Tibial artery (tissue), 4 donors: Measurements from ENCODE around the gene OR2H2.

Source experiments
- DNase-seq, 2 donors: peaks; one replicate each; pipeline ENCODE4 v3.0.0-alpha.2; 2019
- H3K27ac ChIP-seq, 2 donors: fragments of 200-600 bp; sonication (generic) in 1 of 2; 1 replicate in 1 of 2; 2 replicates in 1 of 2; pipeline ENCODE4 v1.5.1; 2018 to 2019; ENCODE audit warnings: mild to moderate bottlenecking in 1 of 2
- H3K27me3 ChIP-seq, 2 donors: fragments of 200-600 bp; sonication (generic) in 1 of 2; one replicate each; pipeline versions ENCODE4 v1.5.1 to v1.6.0; 2016 to 2019
- H3K36me3 ChIP-seq, 3 donors: fragments of 200-600 bp; sonication (generic) in 2 of 3; one replicate each; pipeline ENCODE4 v1.5.1; 2016 to 2019; ENCODE audit warnings: mild to moderate bottlenecking in 2 of 3
- H3K4me1 ChIP-seq, 4 donors: fragments of 200-600 bp; sonication (generic) in 2 of 4; 1 replicate in 3 of 4; 2 replicates in 1 of 4; pipeline ENCODE4 v1.5.1; 2016 to 2019
- H3K4me3 ChIP-seq, 2 donors: fragments of 200-600 bp; sonication (generic) in 1 of 2; 1 replicate in 1 of 2; 2 replicates in 1 of 2; pipeline ENCODE4 v1.5.1; 2018 to 2019; ENCODE audit warnings: mild to moderate bottlenecking in 2 of 2
- H3K9me3 ChIP-seq, 3 donors: fragments of 200-600 bp; sonication (generic) in 1 of 3; one replicate each; pipeline ENCODE4 v1.5.1; 2016 to 2019
- intact Hi-C: fragments of 100-400 bp; cut with DNase I; formaldehyde crosslinking; loops from one replicate; pipeline ENCODE4 v1.15.0; 2023; ENCODE audit warnings: low total_unique reads
- TF ChIP-seq, protein P1 (sequence below), 2 experiments: fragments of 200-600 bp in 1 of 2; fragments of 450-650 bp in 1 of 2; IDR thresholded peaks; one replicate each; pipeline ENCODE4 v1.5.1; 2017 to 2019; ENCODE audit warnings: antibody characterized with exemption in 2 of 2, mild to moderate bottlenecking in 1 of 2, moderate library complexity in 1 of 2

The OR2H2 gene

GRCh38 chr6:29617782-29618554, 33.0 kb downstream of the OR2H2 start:
- TF ChIP-seq, protein P1, sequence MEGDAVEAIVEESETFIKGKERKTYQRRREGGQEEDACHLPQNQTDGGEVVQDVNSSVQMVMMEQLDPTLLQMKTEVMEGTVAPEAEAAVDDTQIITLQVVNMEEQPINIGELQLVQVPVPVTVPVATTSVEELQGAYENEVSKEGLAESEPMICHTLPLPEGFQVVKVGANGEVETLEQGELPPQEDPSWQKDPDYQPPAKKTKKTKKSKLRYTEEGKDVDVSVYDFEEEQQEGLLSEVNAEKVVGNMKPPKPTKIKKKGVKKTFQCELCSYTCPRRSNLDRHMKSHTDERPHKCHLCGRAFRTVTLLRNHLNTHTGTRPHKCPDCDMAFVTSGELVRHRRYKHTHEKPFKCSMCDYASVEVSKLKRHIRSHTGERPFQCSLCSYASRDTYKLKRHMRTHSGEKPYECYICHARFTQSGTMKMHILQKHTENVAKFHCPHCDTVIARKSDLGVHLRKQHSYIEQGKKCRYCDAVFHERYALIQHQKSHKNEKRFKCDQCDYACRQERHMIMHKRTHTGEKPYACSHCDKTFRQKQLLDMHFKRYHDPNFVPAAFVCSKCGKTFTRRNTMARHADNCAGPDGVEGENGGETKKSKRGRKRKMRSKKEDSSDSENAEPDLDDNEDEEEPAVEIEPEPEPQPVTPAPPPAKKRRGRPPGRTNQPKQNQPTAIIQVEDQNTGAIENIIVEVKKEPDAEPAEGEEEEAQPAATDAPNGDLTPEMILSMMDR (IDR thresholded peaks at IDR 0.05), result no peak
- Histone ChIP-seq H3K27ac (no peak overlapping the region), H3K27me3 (no peaks in the 10 kb centered on the region), H3K4me1 (no peaks in the 10 kb centered on the region), H3K4me3 (no peak overlapping the region), H3K9me3 (no peaks in the 10 kb centered on the region), H3K36me3 (peaks cover 57 to 90% (median 60%) of the 10 kb centered on the region in 3 donors)
- intact Hi-C loops, result no loop called here
- no peak for DNase-seq

GRCh38 chr6:29619578-29620160, 34.7 kb downstream of the OR2H2 start:
- H3K27ac ChIP-seq, result no peak overlapping the region
- H3K27me3 ChIP-seq, result no peaks in the 10 kb centered on the region
- H3K36me3 ChIP-seq, result peaks cover 48 to 90% (median 52%) of the 10 kb centered on the region in 3 donors
- H3K4me3 ChIP-seq, result no peak overlapping the region
- TF ChIP-seq, protein P1 (IDR thresholded peaks at IDR 0.05), result no peak
- DNase-seq, result no peak
- intact Hi-C loops, result no loop called here
- H3K9me3 ChIP-seq, result no peaks in the 10 kb centered on the region
- H3K4me1 ChIP-seq, result no peaks in the 10 kb centered on the region

DNA sequence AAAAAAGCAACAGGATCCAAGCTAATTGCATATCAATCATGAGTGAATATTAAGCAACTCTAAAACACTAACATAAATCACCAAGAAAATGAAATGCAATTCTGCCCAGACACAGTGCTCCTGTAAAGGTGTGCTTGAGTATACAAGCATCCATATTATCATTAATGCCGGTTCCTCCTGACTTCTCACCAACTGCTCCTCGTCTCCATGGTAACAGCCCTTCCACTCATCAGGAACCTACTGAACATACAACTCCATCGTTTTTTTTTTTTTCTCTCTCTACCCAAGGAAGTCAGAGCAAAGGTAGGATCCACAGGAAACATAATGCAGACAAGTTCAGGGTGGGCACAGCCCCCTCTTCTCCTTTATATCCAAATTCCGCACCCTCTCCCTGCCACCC, 35.7 kb downstream of the OR2H2 start:
- no peaks in the 10 kb centered on the region for H3K27me3 ChIP-seq
- no peak overlapping the region for H3K27ac ChIP-seq
- H3K9me3 ChIP-seq, result no peaks in the 10 kb centered on the region
- no peak overlapping the region for H3K4me3 ChIP-seq
- DNase-seq, result no peak
- H3K36me3 ChIP-seq, result peaks cover 42 to 83% (median 51%) of the 10 kb centered on the region in 3 donors
- TF ChIP-seq, protein P1 (IDR thresholded peaks at IDR 0.05), result no peak
- no peaks in the 10 kb centered on the region for H3K4me1 ChIP-seq
- intact Hi-C loops, result no loop called here

DNA sequence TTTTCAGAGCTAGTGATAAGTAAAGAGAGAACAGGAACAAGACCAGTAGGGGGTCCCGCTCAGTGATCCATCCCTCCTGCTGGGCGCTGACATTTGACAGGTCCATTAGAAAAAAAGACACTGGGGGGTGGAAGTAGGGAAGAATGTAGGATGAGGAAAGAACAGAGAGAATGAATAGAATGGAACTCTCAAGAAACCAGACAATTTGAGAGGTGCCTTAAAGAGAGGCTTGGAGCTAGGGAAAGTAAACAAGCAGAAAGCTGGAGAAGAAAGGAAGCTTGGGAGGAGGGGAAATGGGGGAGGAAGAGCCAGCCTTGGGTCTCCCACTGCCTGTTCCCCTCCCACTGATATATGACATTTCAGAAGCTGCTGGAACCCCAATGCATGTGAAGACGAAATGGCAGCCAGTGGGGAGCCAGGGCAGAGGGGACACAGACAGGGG, 39.6 kb downstream of the OR2H2 start:
- TF ChIP-seq, protein P1 (IDR thresholded peaks at IDR 0.05), result no peak
- Histone ChIP-seq H3K9me3 (no peaks in the 10 kb centered on the region), H3K27ac (no peak overlapping the region), H3K4me3 (no peak overlapping the region), H3K27me3 (no peaks in the 10 kb centered on the region), H3K4me1 (peaks cover 0 to 22% (median 18%) of the 10 kb centered on the region in 4 donors), H3K36me3 (peaks cover 26 to 54% (median 35%) of the 10 kb centered on the region in 3 donors)
- DNase-seq, result no peak
- intact Hi-C loops, result no loop called here

- Histone ChIP-seq H3K27ac (no peak overlapping the region), H3K27me3 (no peaks in the 10 kb centered on the region), H3K4me1 (peaks cover 0 to 22% (median 18%) of the 10 kb centered on the region in 4 donors), H3K4me3 (no peak overlapping the region), H3K36me3 (peaks cover 20 to 45% (median 29%) of the 10 kb centered on the region in 3 donors), H3K9me3 (no peaks in the 10 kb centered on the region)
- intact Hi-C loops, result no loop called here
- TF ChIP-seq, protein P1 (IDR thresholded peaks at IDR 0.05), result no peak
- no peak for DNase-seq
Observed at GRCh38 chr6:29625337-29625930, 40.5 kb downstream of the OR2H2 start.
